Activated T-cell treated with anti-CD3 and anti-CD28 coated beads for 24 hours (primary cell): ENCODE measurements around the gene NOXRED1.

Source experiments
- DNase-seq: peaks from one replicate; pipeline ENCODE4 v3.0.0-alpha.2; 2020; ENCODE audit warnings: low read depth

The NOXRED1 gene

GRCh38 chr14:77407158-77407557 lies 16.2 kb downstream of the NOXRED1 start:
- no peak for DNase-seq

GRCh38 chr14:77406718-77407117 lies 16.6 kb downstream of the NOXRED1 start:
- DNase-seq = no peak

GRCh38 chr14:77406086-77406485 lies 17.2 kb downstream of the NOXRED1 start:
- no peak for DNase-seq

GRCh38 chr14:77403768-77404167 lies 19.6 kb downstream of the NOXRED1 start:
- DNase-seq = no peak

- DNase-seq = no peak
Measured at GRCh38 chr14:77400216-77400615, 23.1 kb downstream of the NOXRED1 start.

- no peak for DNase-seq
Measured at GRCh38 chr14:77390188-77390587, 33.1 kb downstream of the NOXRED1 start.

GRCh38 chr14:77378701-77379100 lies 44.6 kb downstream of the NOXRED1 start:
- DNase-seq = no peak

GRCh38 chr14:77377502-77377844 lies 45.9 kb downstream of the NOXRED1 start:
- no peak for DNase-seq

GRCh38 chr14:77376771-77377501 lies 46.4 kb downstream of the NOXRED1 start, which contains the start of the genes SAMD15 and TMED8:
Gene SAMD15 (plus strand): TSS chr14:77377379. CDS start chr14:77377419, 40 bp downstream.
Gene TMED8 (minus strand): TSS chr14:77377094. CDS start chr14:77377053, 41 bp downstream.
- DNase-seq = peak; percentile 78

- peak; percentile 11 for DNase-seq
Measured at GRCh38 chr14:77375973-77376770, 47.2 kb downstream of the NOXRED1 start.

GRCh38 chr14:77375164-77375950 lies 48.0 kb downstream of the NOXRED1 start:
- DNase-seq = no peak

- DNase-seq = no peak
Measured at GRCh38 chr14:77372304-77372841, 51.0 kb downstream of the NOXRED1 start.

- DNase-seq = no peak
Measured at GRCh38 chr14:77369285-77369684, 54.0 kb downstream of the NOXRED1 start.

- no peak for DNase-seq
Measured at GRCh38 chr14:77364146-77364545, 59.2 kb downstream of the NOXRED1 start.

- no peak for DNase-seq
Measured at GRCh38 chr14:77359626-77360025, 63.7 kb downstream of the NOXRED1 start.

- DNase-seq = no peak
Measured at GRCh38 chr14:77356899-77357298, 66.4 kb downstream of the NOXRED1 start.

GRCh38 chr14:77355811-77356210 lies 67.5 kb downstream of the NOXRED1 start:
- DNase-seq = no peak

- no peak for DNase-seq
Measured at GRCh38 chr14:77353469-77354141, 69.7 kb downstream of the NOXRED1 start.

- DNase-seq = no peak
Measured at GRCh38 chr14:77347751-77348150, 75.6 kb downstream of the NOXRED1 start.

- no peak for DNase-seq
Measured at GRCh38 chr14:77346495-77346894, 76.8 kb downstream of the NOXRED1 start.

- DNase-seq = no peak
Measured at GRCh38 chr14:77344377-77344996, 78.8 kb downstream of the NOXRED1 start.
